Upper lobe of right lung (tissue), 1 donor: ENCODE data around the gene CCDC177. TPM values are rescaled to one million over a fixed set of nuclear protein-coding genes. Genes with fewer than 3 reads are reported as not detected.

Source experiments
- ATAC-seq: fragments of 200-7000 bp; cut with Tn5 transposase; one replicate; pipeline ENCODE4 v1.9.1; 2020; ENCODE audit warnings: mild to moderate bottlenecking, moderate library complexity
- DNase-seq: peaks from one replicate; pipeline ENCODE4 v3.0.0-alpha.2; 2020
- H3K27ac ChIP-seq: fragments of 200-600 bp; one replicate; pipeline ENCODE4 v1.8.0; 2022
- H3K27me3 ChIP-seq: fragments of 200-600 bp; one replicate; pipeline ENCODE4 v1.8.0; 2022; ENCODE audit warnings: mild to moderate bottlenecking
- H3K36me3 ChIP-seq: fragments of 200-600 bp; one replicate; pipeline ENCODE4 v1.8.0; 2022
- H3K4me1 ChIP-seq: fragments of 200-600 bp; one replicate; pipeline ENCODE4 v1.8.0; 2022
- H3K4me3 ChIP-seq: fragments of 200-600 bp; one replicate; pipeline ENCODE4 v1.8.0; 2022; ENCODE audit warnings: mild to moderate bottlenecking
- H3K9me3 ChIP-seq: fragments of 200-600 bp; one replicate; pipeline ENCODE4 v1.8.0; 2022
- intact Hi-C: fragments of 100-400 bp; cut with DNase I; formaldehyde crosslinking; loops from one replicate; pipeline ENCODE4 v1.11.0; 2022
- total RNA-seq: library from RNA; stranded (reverse); fragmentation: NEBNext Ultra II Directional; extraction: Animal tissue kit (Norgen Biotek cat#: 25700); gene quantifications from one replicate; pipeline ENCODE4 v1.2.1, GENCODE V29; 2021
- TF ChIP-seq, protein P1 (sequence below): fragments of 200-600 bp; IDR thresholded peaks from one replicate; pipeline ENCODE4 v1.8.0; 2022; ENCODE audit warnings: antibody characterized with exemption
- donor health status: DM: no; HTN: yes; CAD: no; lungs with severe emphysema.

CCDC177 gene
- total RNA-seq, 1 donor from 2014 or later, result not detected

DNA sequence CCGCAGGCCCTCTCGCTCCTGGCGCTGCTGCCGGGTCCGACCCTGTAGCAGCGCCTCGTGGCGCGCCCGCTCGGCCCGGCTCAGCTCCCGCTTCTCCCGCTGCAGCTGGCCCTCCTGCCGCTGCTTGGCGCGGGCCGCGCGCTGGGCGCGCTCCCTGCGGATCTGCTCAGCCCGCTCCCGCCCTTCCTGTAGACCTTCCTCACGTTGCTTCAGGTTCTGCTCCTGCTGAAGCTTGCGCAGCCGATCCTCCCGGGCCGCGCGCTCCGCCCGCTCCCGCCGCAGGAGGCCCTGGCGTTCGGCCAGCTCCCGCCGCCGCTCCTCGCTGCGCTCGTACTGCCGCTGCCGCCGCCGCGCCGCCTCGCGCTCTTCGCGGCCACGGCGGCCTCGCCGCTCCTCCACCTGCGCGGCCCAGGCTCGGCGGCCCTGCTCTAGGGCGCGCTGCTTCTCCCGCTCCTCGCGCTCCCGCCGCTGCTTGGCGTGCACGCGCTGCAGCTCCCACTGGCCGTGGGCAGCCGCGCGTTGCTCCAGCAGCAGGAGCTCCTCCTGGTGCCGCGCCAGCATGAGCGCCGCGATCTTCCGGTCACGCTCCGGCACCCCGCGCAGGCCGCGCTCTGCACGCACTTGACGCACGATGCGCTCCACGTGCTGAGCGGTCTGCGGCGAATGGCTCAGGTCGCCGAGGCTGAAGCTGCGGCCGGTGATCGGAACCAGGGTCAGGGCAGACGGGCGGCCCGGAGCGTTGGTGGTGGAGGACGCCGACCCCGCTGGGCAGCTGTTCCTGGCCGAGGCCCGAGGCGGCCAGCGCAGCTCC lies 2.4 kb downstream of the CCDC177 start:
- Histone ChIP-seq H3K27me3 (peaks cover 93% of the 10 kb centered on the region), H3K36me3 (no peaks in the 10 kb centered on the region), H3K9me3 (no peaks in the 10 kb centered on the region), H3K4me3 (peak overlapping the region; percentile 44), H3K4me1 (peaks cover 30% of the 10 kb centered on the region), H3K27ac (no peak overlapping the region)
- peak; percentile 47 for ATAC-seq
- DNase-seq, result no peak
- intact Hi-C loops, result no loop called here
- TF ChIP-seq, protein P1, sequence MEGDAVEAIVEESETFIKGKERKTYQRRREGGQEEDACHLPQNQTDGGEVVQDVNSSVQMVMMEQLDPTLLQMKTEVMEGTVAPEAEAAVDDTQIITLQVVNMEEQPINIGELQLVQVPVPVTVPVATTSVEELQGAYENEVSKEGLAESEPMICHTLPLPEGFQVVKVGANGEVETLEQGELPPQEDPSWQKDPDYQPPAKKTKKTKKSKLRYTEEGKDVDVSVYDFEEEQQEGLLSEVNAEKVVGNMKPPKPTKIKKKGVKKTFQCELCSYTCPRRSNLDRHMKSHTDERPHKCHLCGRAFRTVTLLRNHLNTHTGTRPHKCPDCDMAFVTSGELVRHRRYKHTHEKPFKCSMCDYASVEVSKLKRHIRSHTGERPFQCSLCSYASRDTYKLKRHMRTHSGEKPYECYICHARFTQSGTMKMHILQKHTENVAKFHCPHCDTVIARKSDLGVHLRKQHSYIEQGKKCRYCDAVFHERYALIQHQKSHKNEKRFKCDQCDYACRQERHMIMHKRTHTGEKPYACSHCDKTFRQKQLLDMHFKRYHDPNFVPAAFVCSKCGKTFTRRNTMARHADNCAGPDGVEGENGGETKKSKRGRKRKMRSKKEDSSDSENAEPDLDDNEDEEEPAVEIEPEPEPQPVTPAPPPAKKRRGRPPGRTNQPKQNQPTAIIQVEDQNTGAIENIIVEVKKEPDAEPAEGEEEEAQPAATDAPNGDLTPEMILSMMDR, result no peak

DNA sequence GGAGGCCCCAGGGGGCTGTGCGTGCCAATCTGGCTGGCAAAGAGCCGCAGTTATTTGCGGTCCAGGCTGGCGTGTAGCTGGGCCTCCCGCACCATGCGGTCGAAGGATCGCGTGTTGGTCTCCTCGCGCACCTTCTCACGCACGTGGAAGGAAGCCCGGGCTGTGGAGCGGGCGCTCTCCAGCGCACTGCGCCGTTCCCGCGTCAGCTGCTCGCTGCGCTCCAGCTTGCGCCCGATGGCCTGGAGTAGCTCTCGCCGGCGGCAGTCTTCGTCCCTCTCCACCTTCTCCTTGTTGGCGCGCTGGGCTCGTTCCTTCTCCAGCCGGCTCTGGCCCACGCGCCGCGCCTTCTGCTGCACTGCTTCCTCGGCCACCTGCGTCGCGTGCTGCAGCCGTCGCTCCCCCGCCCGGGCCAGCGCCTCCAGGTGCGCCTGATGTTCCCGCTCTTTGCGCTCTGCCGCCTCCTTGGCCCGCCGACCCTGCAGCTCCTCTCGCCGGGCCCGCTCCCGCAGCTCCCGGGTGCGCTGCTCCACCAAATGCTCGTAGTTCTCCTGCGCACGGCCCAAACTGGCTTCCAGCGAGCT lies 3.1 kb downstream of the CCDC177 start:
- no peak for ATAC-seq
- Histone ChIP-seq H3K27ac (no peak overlapping the region), H3K4me1 (peaks cover 30% of the 10 kb centered on the region), H3K36me3 (no peaks in the 10 kb centered on the region), H3K9me3 (no peaks in the 10 kb centered on the region), H3K27me3 (peaks cover 94% of the 10 kb centered on the region), H3K4me3 (peak overlapping the region; percentile 44)
- intact Hi-C loops, result no loop called here
- DNase-seq, result no peak
- TF ChIP-seq, protein P1, result no peak

DNA sequence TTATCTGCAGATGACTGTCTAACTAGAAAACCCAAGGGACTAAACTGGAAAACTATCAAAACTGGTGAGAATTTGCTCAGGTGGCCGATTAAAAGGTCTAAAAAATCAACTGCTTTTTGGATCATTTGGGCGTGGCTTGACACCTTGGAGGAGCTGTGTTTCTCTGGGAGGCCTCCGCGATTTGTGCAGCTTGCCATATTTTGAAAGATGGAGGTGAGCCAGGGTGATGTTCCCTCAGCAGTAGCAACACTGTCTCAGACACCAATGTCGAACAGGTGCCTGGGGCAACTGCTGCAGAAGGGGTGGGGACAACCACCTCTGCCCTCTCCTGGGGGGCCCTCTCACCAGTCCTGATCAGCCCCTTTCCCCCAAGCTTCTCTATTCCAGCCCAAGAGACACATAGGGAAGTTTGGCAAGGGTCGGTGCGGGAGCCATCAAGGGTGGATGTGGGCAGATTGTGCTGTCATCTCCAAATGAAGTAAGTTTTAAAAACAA lies 3.8 kb downstream of the CCDC177 start:
- intact Hi-C loops, result no loop called here
- Histone ChIP-seq H3K27me3 (peaks cover 93% of the 10 kb centered on the region), H3K9me3 (no peaks in the 10 kb centered on the region), H3K36me3 (no peaks in the 10 kb centered on the region), H3K4me3 (no peak overlapping the region), H3K4me1 (peaks cover 30% of the 10 kb centered on the region), H3K27ac (no peak overlapping the region)
- TF ChIP-seq, protein P1, result no peak
- DNase-seq (no peak), ATAC-seq (no peak)

DNA sequence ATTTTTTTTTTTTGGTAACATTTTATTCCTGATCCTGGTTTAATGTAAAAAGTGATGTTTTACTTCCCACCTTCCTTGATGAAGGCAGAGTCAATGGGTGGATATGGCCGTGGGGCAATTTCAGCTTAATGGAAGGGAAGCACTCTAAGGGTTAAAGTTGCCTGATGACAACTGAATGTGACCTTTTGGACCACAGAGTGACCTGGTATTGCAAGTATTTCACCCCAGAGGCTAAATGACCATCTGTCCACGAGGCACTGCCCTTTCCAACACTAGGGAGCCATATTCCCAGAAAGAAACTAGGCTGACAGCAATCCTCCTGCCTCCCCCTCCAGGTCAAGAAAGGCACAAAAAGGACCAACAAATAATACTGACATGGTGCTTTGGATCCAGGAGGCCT lies 4.8 kb downstream of the CCDC177 start:
- ATAC-seq, result no peak
- TF ChIP-seq, protein P1, result no peak
- Histone ChIP-seq H3K36me3 (no peaks in the 10 kb centered on the region), H3K9me3 (no peaks in the 10 kb centered on the region), H3K4me3 (no peak overlapping the region), H3K27ac (no peak overlapping the region), H3K4me1 (peaks cover 28% of the 10 kb centered on the region), H3K27me3 (peaks cover 93% of the 10 kb centered on the region)
- intact Hi-C loops, result no loop called here
- DNase-seq, result no peak

DNA sequence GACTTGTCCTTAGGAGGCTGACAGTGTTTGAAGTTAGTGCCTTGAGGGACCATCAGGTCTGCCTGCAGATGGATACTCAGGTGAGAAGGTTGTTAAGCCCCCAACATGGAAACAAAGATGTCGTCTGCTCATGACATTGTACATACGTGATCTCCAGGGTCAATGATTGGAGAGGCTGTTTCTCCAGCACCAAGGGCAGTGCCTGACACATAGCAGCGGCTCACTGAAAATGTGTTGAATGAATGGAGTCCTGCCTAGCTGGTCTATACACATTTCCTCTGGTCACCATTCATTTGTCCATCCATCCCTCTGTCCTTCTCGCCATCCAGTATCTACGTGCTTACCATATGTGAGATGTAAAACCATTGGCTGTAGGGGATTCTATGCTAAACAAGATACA lies 7.1 kb downstream of the CCDC177 start:
- peaks cover 78% of the 10 kb centered on the region for H3K27me3 ChIP-seq
- DNase-seq, result no peak
- intact Hi-C loops, result no loop called here
- TF ChIP-seq, protein P1, result no peak
- H3K27ac ChIP-seq, result no peak overlapping the region
- no peaks in the 10 kb centered on the region for H3K9me3 ChIP-seq
- no peaks in the 10 kb centered on the region for H3K36me3 ChIP-seq
- peaks cover 11% of the 10 kb centered on the region for H3K4me1 ChIP-seq
- no peak for ATAC-seq
- no peak overlapping the region for H3K4me3 ChIP-seq
